Measurements from ENCODE around the gene SCARB1. TPM values are rescaled to one million over a fixed set of nuclear protein-coding genes. Genes with fewer than 3 reads are reported as not detected.

The SCARB1 gene
- total RNA-seq, 1 donor from 2014 or later = 24.0 TPM

DNA sequence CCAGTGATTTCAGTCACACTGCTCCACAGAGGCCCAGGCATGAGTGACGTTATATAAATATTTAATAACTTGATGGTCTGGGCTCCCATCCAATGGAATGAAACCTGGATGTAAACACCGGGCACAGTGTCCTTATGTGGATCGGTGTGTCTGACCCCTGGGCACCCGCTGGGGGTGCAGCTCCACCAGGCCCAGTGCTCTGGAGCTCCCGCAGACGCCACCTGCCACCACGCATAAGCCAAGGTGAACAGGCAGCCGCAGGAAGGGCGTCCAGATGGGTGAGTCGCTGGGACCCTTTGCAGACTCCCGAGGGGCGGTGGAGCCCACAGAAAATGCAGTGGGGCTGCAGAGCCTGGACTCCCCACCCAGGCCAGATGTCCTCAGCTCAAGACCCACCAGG is 121.6 kb downstream of the SCARB1 start:
- DNase-seq (no peak), ATAC-seq (peak in 1 of 2 donors; percentile 2)
- H3K4me3 ChIP-seq = no peak overlapping the region
- intact Hi-C loops (cut with DNase I) = no loop called here
- peaks cover 39% of the 10 kb centered on the region for H3K4me1 ChIP-seq
- H3K36me3 ChIP-seq = no peaks in the 10 kb centered on the region
- H3K9me3 ChIP-seq = no peaks in the 10 kb centered on the region
- no peak overlapping the region for H3K27ac ChIP-seq
- no peaks in the 10 kb centered on the region for H3K27me3 ChIP-seq (ENCODE audit: low read depth)
- TF ChIP-seq, protein P1, sequence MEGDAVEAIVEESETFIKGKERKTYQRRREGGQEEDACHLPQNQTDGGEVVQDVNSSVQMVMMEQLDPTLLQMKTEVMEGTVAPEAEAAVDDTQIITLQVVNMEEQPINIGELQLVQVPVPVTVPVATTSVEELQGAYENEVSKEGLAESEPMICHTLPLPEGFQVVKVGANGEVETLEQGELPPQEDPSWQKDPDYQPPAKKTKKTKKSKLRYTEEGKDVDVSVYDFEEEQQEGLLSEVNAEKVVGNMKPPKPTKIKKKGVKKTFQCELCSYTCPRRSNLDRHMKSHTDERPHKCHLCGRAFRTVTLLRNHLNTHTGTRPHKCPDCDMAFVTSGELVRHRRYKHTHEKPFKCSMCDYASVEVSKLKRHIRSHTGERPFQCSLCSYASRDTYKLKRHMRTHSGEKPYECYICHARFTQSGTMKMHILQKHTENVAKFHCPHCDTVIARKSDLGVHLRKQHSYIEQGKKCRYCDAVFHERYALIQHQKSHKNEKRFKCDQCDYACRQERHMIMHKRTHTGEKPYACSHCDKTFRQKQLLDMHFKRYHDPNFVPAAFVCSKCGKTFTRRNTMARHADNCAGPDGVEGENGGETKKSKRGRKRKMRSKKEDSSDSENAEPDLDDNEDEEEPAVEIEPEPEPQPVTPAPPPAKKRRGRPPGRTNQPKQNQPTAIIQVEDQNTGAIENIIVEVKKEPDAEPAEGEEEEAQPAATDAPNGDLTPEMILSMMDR (IDR thresholded peaks at IDR 0.05) = no peak

- DNase-seq = no peak
- Histone ChIP-seq H3K9me3 (no peaks in the 10 kb centered on the region), H3K27me3 (ENCODE audit: low read depth) (no peaks in the 10 kb centered on the region), H3K4me3 (no peak overlapping the region), H3K36me3 (no peaks in the 10 kb centered on the region), H3K4me1 (peaks cover 31% of the 10 kb centered on the region), H3K27ac (no peak overlapping the region)
- TF ChIP-seq, protein P1 (IDR thresholded peaks at IDR 0.05) = no peak
- ATAC-seq = no peak
- intact Hi-C loops (cut with DNase I) = no loop called here
Measured at GRCh38 chr12:124741211-124741610, 122.5 kb downstream of the SCARB1 start.

DNA sequence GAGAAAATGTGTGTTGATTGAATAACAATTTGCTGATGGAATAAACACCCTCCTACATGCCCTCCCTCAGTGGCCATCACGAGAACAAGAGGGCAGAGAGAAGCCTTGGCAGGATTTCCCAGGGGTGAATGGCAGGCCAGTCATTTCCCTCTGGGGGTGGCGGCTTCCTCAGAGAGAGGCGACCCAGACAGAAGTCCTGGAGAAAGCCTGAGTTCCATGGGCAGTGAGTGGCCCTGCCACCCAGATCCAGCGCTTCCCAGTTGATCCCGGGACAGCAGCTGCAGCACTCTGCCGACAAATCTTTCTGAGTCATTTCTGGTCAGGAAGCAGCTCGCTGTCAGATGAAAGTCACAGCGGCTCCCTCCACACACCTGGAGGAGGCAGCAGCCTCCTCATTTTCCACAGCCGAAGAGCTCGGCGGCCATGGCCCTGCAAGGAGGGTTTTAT is 123.0 kb downstream of the SCARB1 start:
- intact Hi-C loops (cut with DNase I) = no loop called here
- Histone ChIP-seq H3K27ac (no peak overlapping the region), H3K9me3 (no peaks in the 10 kb centered on the region), H3K4me1 (peaks cover 26% of the 10 kb centered on the region), H3K27me3 (ENCODE audit: low read depth) (no peaks in the 10 kb centered on the region), H3K4me3 (no peak overlapping the region), H3K36me3 (no peaks in the 10 kb centered on the region)
- TF ChIP-seq, protein P1 (IDR thresholded peaks at IDR 0.05) = no peak
- DNase-seq = no peak
- ATAC-seq = peak in 1 of 2 donors; percentile 43

GRCh38 chr12:124739953-124740561 is 123.6 kb downstream of the SCARB1 start:
- no peak for ATAC-seq
- intact Hi-C loops (cut with DNase I) = no loop called here
- no peaks in the 10 kb centered on the region for H3K9me3 ChIP-seq
- H3K4me3 ChIP-seq = no peak overlapping the region
- TF ChIP-seq, protein P1 (IDR thresholded peaks at IDR 0.05) = no peak
- peaks cover 23% of the 10 kb centered on the region for H3K4me1 ChIP-seq
- H3K27me3 ChIP-seq (ENCODE audit: low read depth) = no peaks in the 10 kb centered on the region
- DNase-seq = no peak
- H3K27ac ChIP-seq = no peak overlapping the region
- H3K36me3 ChIP-seq = no peaks in the 10 kb centered on the region

DNA sequence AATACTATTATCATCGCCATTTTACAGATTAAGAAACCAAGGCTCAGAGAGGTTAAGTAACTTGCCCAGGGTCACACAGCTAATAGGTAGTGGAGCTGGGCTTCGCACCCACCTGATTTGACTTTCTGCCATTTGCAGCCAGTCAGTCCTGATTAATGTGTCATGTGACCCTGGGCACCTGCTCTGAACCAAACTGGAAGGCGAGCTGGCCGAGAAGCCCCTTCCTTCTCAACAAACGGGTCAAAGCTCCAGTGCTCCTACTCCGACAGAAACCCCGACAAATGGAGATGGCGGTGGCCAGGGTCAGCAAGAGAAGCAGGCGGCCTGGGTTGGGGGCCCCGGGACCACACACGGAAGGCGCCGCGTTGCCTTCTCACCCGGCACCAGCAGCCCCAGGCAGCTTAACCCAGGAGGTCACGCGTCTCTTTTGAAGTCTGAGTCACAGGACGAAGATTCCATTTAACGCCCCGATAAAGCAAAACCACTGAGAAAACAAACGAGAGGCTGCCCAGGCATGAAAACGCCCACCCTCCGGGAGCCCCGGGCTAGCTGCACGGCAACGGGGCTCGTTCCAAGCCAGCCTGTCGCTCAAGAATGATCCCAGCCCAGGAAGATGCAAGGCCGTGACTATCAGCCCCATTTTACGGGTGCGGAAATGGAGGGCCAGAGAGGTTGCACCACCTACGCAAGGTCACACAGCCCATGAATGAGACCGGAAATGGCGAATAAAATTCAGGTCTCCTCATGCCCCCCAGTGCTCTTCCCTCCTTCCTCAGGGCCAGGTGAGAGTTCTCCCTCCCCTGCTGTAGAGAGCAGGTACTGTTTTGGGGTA is 124.8 kb downstream of the SCARB1 start:
- ATAC-seq (no peak), DNase-seq (no peak)
- H3K36me3 ChIP-seq = no peaks in the 10 kb centered on the region
- H3K4me3 ChIP-seq = no peak overlapping the region
- H3K27ac ChIP-seq = no peak overlapping the region
- H3K27me3 ChIP-seq (ENCODE audit: low read depth) = no peaks in the 10 kb centered on the region
- H3K9me3 ChIP-seq = no peaks in the 10 kb centered on the region
- peaks cover 23% of the 10 kb centered on the region for H3K4me1 ChIP-seq
- intact Hi-C loops (cut with DNase I) = no loop called here
- TF ChIP-seq, protein P1 (IDR thresholded peaks at IDR 0.05) = no peak

Data from lower lobe of right lung (tissue), 2 donors.